K562 (cell line): ENCODE measurements around the gene SPNS2. TPM values are rescaled to one million over a fixed set of nuclear protein-coding genes. Genes with fewer than 3 reads are reported as not detected.

ENCODE experiments used
- ZBTB40 ChIP-seq, 2 experiments: fragments of 450-650 bp in 1 of 2; sonication (generic) in 1 of 2; formaldehyde crosslinking in 1 of 2; IDR thresholded peaks; 2 replicates each; pipeline versions ENCODE4 v1.7.1 to v1.9.0; 2016 to 2022; ENCODE audit warnings: inconsistent platforms in 1 of 2, mild to moderate bottlenecking in 1 of 2, missing genetic modification reagents in 1 of 2
- polyA plus RNA-seq, 8 experiments: library from polyadenylated mRNA; depleted of rRNA in 4 of 8; stranded (reverse) in 5 of 8; unstranded in 3 of 8; fragments of >200 nt; fragmentation: Nextera tagmentation in 2 of 8; fragmentation: Illumina TruSeq in 1 of 8; extraction: Ambion mirVana in 2 of 8; extraction: Trizol in 1 of 8; gene quantifications; 2 replicates each; pipeline versions ENCODE4 v1.2.1 to v1.2.3, GENCODE V29; 2011 to 2014; ENCODE audit warnings: inconsistent platforms in 1 of 8, missing spikeins in 1 of 8
- total RNA-seq, 7 experiments: library from RNA; depleted of rRNA in 6 of 7; stranded (reverse); fragments of >200 nt in 6 of 7; fragmentation: Illumina TruSeq in 2 of 7; extraction: Trizol in 2 of 7; gene quantifications; 2 replicates each; pipeline versions ENCODE4 v1.2.1 to v1.2.3, GENCODE V29; 2011 to 2021; ENCODE audit warnings: low replicate concordance in 1 of 7

SPNS2 gene
- total and polyA plus RNA-seq, 9 of the 15 experiments (the other 6 are each of a cell fraction or from before 2014, with no cell fraction given): 0.06 TPM; not detected in 8

DNA sequence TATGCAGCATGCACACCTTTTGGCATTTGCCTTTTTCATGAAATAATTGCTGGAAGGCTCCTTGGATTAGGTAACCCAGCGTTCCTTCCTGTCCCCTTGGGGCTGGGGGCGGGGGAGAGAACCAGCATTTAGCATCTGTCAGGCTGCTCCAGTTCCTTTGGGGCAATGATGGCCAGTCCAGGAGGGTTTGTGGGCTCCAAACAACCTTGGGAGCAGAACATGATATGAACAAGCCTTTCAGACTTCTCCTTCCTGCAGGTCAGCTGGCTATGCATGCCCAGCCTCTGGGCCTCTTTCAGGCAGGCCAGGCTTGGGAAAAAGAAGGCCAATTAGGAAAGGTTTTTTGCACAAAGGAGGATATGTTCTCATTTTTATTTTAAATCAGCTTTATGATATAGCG is 84.5 kb downstream of the SPNS2 start (continued):
- TF ChIP-seq ZBTB40 (IDR thresholded peaks at IDR 0.05) (no peak), ZBTB40 (CRISPR knock-in tag; IDR thresholded peaks at IDR 0.05) (no peak)
